HL-60 (cell line): Measurements from ENCODE around the gene KRTAP6-3.

Experiments used
- DNase-seq, 2 experiments: peaks; one replicate each; pipeline ENCODE4 v3.0.0-alpha.2; 2010 to 2020; ENCODE audit warnings: low read depth in 1 of 2, low spot score in 1 of 2
- H3K27ac ChIP-seq: fragments of 250-450 bp; sonication (Bioruptor Pico); replicated peaks from 2 replicates; pipeline ENCODE4 v1.5.1; 2020; ENCODE audit warnings: mild to moderate bottlenecking, moderate library complexity
- H3K27me3 ChIP-seq: fragments of 250-450 bp; sonication (Bioruptor Pico); 2 replicates; pipeline ENCODE4 v1.5.1; 2021; ENCODE audit warnings: mild to moderate bottlenecking, moderate library complexity; ENCODE audit not compliant: insufficient read depth, poor library complexity, severe bottlenecking
- H3K4me3 ChIP-seq: replicated peaks from 2 replicates; pipeline ENCODE4 v1.5.1; 2011; ENCODE audit warnings: mild to moderate bottlenecking, control low read depth, low read length; ENCODE audit not compliant: insufficient read depth
- GABPA ChIP-seq: IDR thresholded peaks from 2 replicates; pipeline ENCODE4 v1.6.1; 2012; ENCODE audit warnings: low read depth
- POLR2AphosphoS5 ChIP-seq: IDR thresholded peaks from 2 replicates; pipeline ENCODE4 v1.6.1; 2012; ENCODE audit warnings: low read depth
- REST ChIP-seq: IDR thresholded peaks from 2 replicates; pipeline ENCODE4 v1.6.1; 2012; ENCODE audit warnings: low read depth; ENCODE audit not compliant: insufficient replicate concordance
- SPI1 ChIP-seq: IDR thresholded peaks from 2 replicates; pipeline ENCODE4 v1.6.1; 2012; ENCODE audit warnings: low read depth, mild to moderate bottlenecking, borderline replicate concordance
- long read RNA-seq: library from polyadenylated mRNA; unstranded; transcript quantifications from one replicate; pipeline ENCODE4 v2.0.0, GENCODE V29; 2020
- TF ChIP-seq, protein P1 (sequence below): IDR thresholded peaks from one replicate; pipeline ENCODE4 v1.5.1; 2011; ENCODE audit warnings: low read length, control low read depth, inconsistent platforms; ENCODE audit not compliant: insufficient read depth

Gene KRTAP6-3
- long read RNA-seq: 0 reads

- no peaks in the 10 kb centered on the region for H3K27me3 ChIP-seq
- H3K4me3 ChIP-seq: no peak within 1 kb of the TSS
- no peak within 1 kb of the TSS for H3K27ac ChIP-seq
- TF ChIP-seq REST: no peak
- no peak for TF ChIP-seq POLR2AphosphoS5
- no peak for TF ChIP-seq SPI1
- TF ChIP-seq, protein P1, sequence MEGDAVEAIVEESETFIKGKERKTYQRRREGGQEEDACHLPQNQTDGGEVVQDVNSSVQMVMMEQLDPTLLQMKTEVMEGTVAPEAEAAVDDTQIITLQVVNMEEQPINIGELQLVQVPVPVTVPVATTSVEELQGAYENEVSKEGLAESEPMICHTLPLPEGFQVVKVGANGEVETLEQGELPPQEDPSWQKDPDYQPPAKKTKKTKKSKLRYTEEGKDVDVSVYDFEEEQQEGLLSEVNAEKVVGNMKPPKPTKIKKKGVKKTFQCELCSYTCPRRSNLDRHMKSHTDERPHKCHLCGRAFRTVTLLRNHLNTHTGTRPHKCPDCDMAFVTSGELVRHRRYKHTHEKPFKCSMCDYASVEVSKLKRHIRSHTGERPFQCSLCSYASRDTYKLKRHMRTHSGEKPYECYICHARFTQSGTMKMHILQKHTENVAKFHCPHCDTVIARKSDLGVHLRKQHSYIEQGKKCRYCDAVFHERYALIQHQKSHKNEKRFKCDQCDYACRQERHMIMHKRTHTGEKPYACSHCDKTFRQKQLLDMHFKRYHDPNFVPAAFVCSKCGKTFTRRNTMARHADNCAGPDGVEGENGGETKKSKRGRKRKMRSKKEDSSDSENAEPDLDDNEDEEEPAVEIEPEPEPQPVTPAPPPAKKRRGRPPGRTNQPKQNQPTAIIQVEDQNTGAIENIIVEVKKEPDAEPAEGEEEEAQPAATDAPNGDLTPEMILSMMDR: no peak
- no peak for TF ChIP-seq GABPA
- DNase-seq: no peak
Measured at GRCh38 chr21:30592140-30592539, at the start of gene KRTAP6-3. KRTAP6-3 (plus strand) TSS chr21:30592440; CDS start chr21:30592446, 6 bp downstream.

DNA sequence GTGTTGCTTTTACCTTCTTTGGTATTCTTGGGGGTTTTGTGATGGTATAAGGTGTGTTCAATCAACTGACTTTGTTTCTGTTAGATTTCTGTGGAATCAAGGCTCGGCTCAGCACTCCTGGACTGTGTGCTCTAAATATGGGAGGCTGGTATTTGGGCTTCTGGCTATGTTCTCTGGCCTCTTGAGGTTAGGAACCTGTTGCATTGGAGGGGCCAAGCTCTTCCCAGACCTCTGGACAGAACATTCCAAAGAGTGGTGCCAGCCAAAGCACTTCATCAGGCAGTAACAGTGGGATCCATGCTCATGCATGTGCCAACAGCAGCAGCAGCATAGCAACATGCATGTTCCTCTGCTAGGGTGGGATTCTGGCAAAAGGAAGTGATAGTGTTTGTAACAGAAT is 39.5 kb upstream of the KRTAP6-3 start:
- H3K27me3 ChIP-seq: no peaks in the 10 kb centered on the region
- no peak for TF ChIP-seq SPI1
- DNase-seq: no peak
- no peak overlapping the region for H3K4me3 ChIP-seq
- no peak overlapping the region for H3K27ac ChIP-seq

- DNase-seq: no peak
- TF ChIP-seq REST (no peak), SPI1 (no peak), GABPA (no peak), POLR2AphosphoS5 (no peak)
- TF ChIP-seq, protein P1: no peak
- no peaks in the 10 kb centered on the region for H3K27me3 ChIP-seq
- no peak overlapping the region for H3K4me3 ChIP-seq
- H3K27ac ChIP-seq: no peak overlapping the region
Measured at GRCh38 chr21:30555095-30555494, 37.1 kb upstream of the KRTAP6-3 start.

- no peak within 1 kb of the TSS for H3K27ac ChIP-seq
- no peaks in the 10 kb centered on the region for H3K27me3 ChIP-seq
- TF ChIP-seq SPI1: no peak
- no peak for TF ChIP-seq POLR2AphosphoS5
- no peak for TF ChIP-seq GABPA
- TF ChIP-seq REST: no peak
- TF ChIP-seq, protein P1: no peak
- H3K4me3 ChIP-seq: no peak within 1 kb of the TSS
- no peak for DNase-seq
Measured at GRCh38 chr21:30561264-30561895, 30.9 kb upstream of the KRTAP6-3 start, which contains the start of gene KRTAP19-7. KRTAP19-7 (minus strand) TSS chr21:30561314; CDS start chr21:30561289, 25 bp downstream.
